Measurements from ENCODE around the gene CDC42BPG. TPM values are rescaled to one million over a fixed set of nuclear protein-coding genes. Genes with fewer than 3 reads are reported as not detected.

CDC42BPG gene
- total and polyA plus RNA-seq, 9 of the 15 experiments (the other 6 are each of a cell fraction or from before 2014, with no cell fraction given) = 0.04 to 8.8 (median 2.1) TPM

GRCh38 chr11:64858467-64859263, 14.2 kb upstream of the CDC42BPG start:
- H3K9ac ChIP-seq (ENCODE audit: insufficient read depth in 1 of 2, low read depth in 2 of 2, low read length in 2 of 2) = no peak overlapping the region

More at GRCh38 chr11:64858467-64859263, 14.2 kb upstream of the CDC42BPG start:
- Histone ChIP-seq H3K9me3 (replicated peaks; ENCODE audit: control insufficient read depth, insufficient read depth, low read depth, low read length) (no peaks in the 10 kb centered on the region), H3K4me2 (ENCODE audit: insufficient read depth, low read length) (no peak overlapping the region), H4K20me1 (replicated peaks; ENCODE audit: control insufficient read depth, insufficient read depth, low read length) (no peaks in the 10 kb centered on the region), H3K79me2 (ENCODE audit: control insufficient read depth, insufficient read depth, low read length) (peaks cover 28% of the 10 kb centered on the region), H3K4me3 (no peak overlapping the region), H3K4me1 (replicated peaks in 1 of 2; ENCODE audit: control insufficient read depth in 2 of 2, insufficient read depth in 2 of 2, low read length in 2 of 2) (peaks cover 22 to 56% of the 10 kb centered on the region in 2 experiments), H3K9me1 (ENCODE audit: control insufficient read depth, insufficient read depth, low read length) (no peaks in the 10 kb centered on the region), H2AFZ (ENCODE audit: low read depth, low read length) (no peak overlapping the region), H3K27ac (ENCODE audit: extremely low read depth, low read depth, low read length) (no peak overlapping the region), H3K27me3 (ENCODE audit: control insufficient read depth in 2 of 2, insufficient read depth in 2 of 2, low read length in 2 of 2) (no peaks in the 10 kb centered on the region), H3K36me3 (ENCODE audit: control insufficient read depth, insufficient read depth, low read length) (peaks cover 60% of the 10 kb centered on the region; the same call in 2 of the 3 replicates)
- 76% methylated on average over 17 of the region's 19 CpGs for WGBS (ENCODE audit: insufficient coverage, low coverage, missing lambda C conversion rate)
- no peak for DNase-seq (ENCODE audit: extremely low read depth in 1 of 4, low spot score in 3 of 4)
- FAIRE-seq = peak; percentile 44
- CTCF ChIA-PET (ENCODE audit: low intra/inter-chr PET ratio) = no interaction called here
- intact Hi-C loops (cut with micrococcal nuclease) (no loop called here), in situ Hi-C loops (cut with MboI) (no loop called here)
- POLR2A ChIA-PET = interaction anchor here (0.5 to 2.6 kb wide), 7 partner anchors 11 to 231 kb away, joined by 3 to 8 read pairs (median 4); no protein-coding TSS in a partner anchor
- ATAC-seq = no peak
- TF ChIP-seq, protein P1, sequence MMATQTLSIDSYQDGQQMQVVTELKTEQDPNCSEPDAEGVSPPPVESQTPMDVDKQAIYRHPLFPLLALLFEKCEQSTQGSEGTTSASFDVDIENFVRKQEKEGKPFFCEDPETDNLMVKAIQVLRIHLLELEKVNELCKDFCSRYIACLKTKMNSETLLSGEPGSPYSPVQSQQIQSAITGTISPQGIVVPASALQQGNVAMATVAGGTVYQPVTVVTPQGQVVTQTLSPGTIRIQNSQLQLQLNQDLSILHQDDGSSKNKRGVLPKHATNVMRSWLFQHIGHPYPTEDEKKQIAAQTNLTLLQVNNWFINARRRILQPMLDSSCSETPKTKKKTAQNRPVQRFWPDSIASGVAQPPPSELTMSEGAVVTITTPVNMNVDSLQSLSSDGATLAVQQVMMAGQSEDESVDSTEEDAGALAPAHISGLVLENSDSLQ (IDR thresholded peaks at IDR 0.05) = peak; percentile 33; the same call in 1 of the 2 replicates
- TF ChIP-seq DNMT1 (IDR thresholded peaks at IDR 0.05) = no peak
- TF ChIP-seq, protein P2, sequence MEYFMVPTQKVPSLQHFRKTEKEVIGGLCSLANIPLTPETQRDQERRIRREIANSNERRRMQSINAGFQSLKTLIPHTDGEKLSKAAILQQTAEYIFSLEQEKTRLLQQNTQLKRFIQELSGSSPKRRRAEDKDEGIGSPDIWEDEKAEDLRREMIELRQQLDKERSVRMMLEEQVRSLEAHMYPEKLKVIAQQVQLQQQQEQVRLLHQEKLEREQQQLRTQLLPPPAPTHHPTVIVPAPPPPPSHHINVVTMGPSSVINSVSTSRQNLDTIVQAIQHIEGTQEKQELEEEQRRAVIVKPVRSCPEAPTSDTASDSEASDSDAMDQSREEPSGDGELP (CRISPR knock-in tag; IDR thresholded peaks at IDR 0.05; ENCODE audit: borderline replicate concordance) = peak; percentile 71; the same call in 1 of the 2 replicates
- 0 out of 2 replicates have a peak, but pooled peaks have one; percentile 12 for TF ChIP-seq CBFA2T3 (IDR thresholded peaks at IDR 0.05)
- no peak for TF ChIP-seq ZBTB17 (CRISPR knock-in tag; IDR thresholded peaks at IDR 0.05)
- TF ChIP-seq KDM1A (IDR thresholded peaks at IDR 0.05) = 0 out of 4 replicates have a peak, but pooled peaks of 1 of the 2 experiments have one; percentile 15
- no TSS peak for BruUV-seq (replicated peaks)

Measured in K562 (cell line).